Measurements from ENCODE around the gene NOVA2. TPM values are rescaled to one million over a fixed set of nuclear protein-coding genes. Genes with fewer than 3 reads are reported as not detected.

NOVA2 gene
- total and polyA plus RNA-seq, 2 donors (not counting 3 experiments of a cell fraction or from before 2014, with no cell fraction given): 5.6 to 34.2 TPM

- dilution Hi-C loops (cut with MboI; ENCODE audit: extremely low pct_ligation_motif_present, low sequenced_read_pairs) (no loop called here), intact Hi-C loops (cut with micrococcal nuclease) (loop anchor here (1.0 to 5.0 kb wide), 3 partner anchors 89 to 133 kb away; partner anchors contain the start of gene NANOS2)
- Histone ChIP-seq H3K79me2 (ENCODE audit: control insufficient read depth, insufficient read depth, low read length) (no peaks in the 10 kb centered on the region), H3K9me1 (replicated peaks; ENCODE audit: control insufficient read depth, extremely low read depth, insufficient read depth, low read length) (no peaks in the 10 kb centered on the region), H4K20me1 (replicated peaks; ENCODE audit: control insufficient read depth, extremely low read depth, insufficient read depth, low read length) (no peaks in the 10 kb centered on the region), H3K4me2 (ENCODE audit: insufficient read depth, low read length) (peak overlapping the region; percentile 95), H3K4me3 (replicated peaks in 1 of 3; ENCODE audit: insufficient read depth in 1 of 3, low read depth in 1 of 3, low read length in 3 of 3) (peak overlapping the region in 2 of 3 experiments; percentile 47 to 69), H3K4me1 (ENCODE audit: control insufficient read depth, extremely low read depth, insufficient read depth, low read length) (peaks cover 11% of the 10 kb centered on the region), H3K36me3 (ENCODE audit: control insufficient read depth in 2 of 2, extremely low read depth in 1 of 2, insufficient read depth in 2 of 2, low read length in 2 of 2) (peaks cover 0 to 5% of the 10 kb centered on the region in 2 experiments), H2AFZ (ENCODE audit: low read depth, low read length) (peak overlapping the region; percentile 93), H3K27ac (ENCODE audit: insufficient read depth, low read depth, low read length) (no peak overlapping the region), H3K27me3 (ENCODE audit: control insufficient read depth in 2 of 2, insufficient read depth in 2 of 2, low read length in 2 of 2) (peaks cover 4 to 8% of the 10 kb centered on the region in 2 experiments), H3K9me3 (replicated peaks; ENCODE audit: control insufficient read depth, insufficient read depth, low read length) (no peaks in the 10 kb centered on the region), H3K9ac (replicated peaks; ENCODE audit: extremely low read depth, insufficient read depth, low read length) (no peak overlapping the region)
- DNase-seq (ENCODE audit: low read depth, low spot score): no peak
- BruUV-seq (replicated peaks): no TSS peak
- ChIA-PET CTCF (interaction anchor here (0.8 to 3.0 kb wide), 15 partner anchors 7 to 153 kb away, joined by 3 to 52 read pairs (median 4); partner anchors contain the start of genes NOVA2, PGLYRP1 and SYMPK), POLR2A (interaction anchor here (0.9 kb wide), 1 partner anchor 21 kb away, joined by 3 read pairs; the partner anchor contains the start of gene CCDC61)
- no peak for FAIRE-seq
- no peak for TF ChIP-seq FOS (IDR thresholded peaks at IDR 0.05; ENCODE audit: borderline replicate concordance, insufficient read depth, low read length)
- peak; percentile 96 for TF ChIP-seq EZH2 (IDR thresholded peaks at IDR 0.05; ENCODE audit: borderline replicate concordance, low read depth, low read length, severe bottlenecking)
These were observed 42.2 kb upstream of the NOVA2 start for GRCh38 chr19:46015687-46016425.

- peaks cover 0 to 7% of the 10 kb centered on the region in 2 experiments for H3K36me3 ChIP-seq (ENCODE audit: control insufficient read depth in 2 of 2, extremely low read depth in 1 of 2, insufficient read depth in 2 of 2, low read length in 2 of 2)
- H3K9me1 ChIP-seq (replicated peaks; ENCODE audit: control insufficient read depth, extremely low read depth, insufficient read depth, low read length): no peaks in the 10 kb centered on the region
- H3K4me1 ChIP-seq (ENCODE audit: control insufficient read depth, extremely low read depth, insufficient read depth, low read length): peaks cover 11% of the 10 kb centered on the region
- H3K27me3 ChIP-seq (ENCODE audit: control insufficient read depth in 2 of 2, insufficient read depth in 2 of 2, low read length in 2 of 2): peaks cover 4 to 8% of the 10 kb centered on the region in 2 experiments
- ChIA-PET CTCF (interaction anchor here (0.8 to 3.0 kb wide), 8 partner anchors 8 to 152 kb away, joined by 3 to 52 read pairs (median 4); partner anchors contain the start of genes NOVA2, PGLYRP1 and SYMPK), POLR2A (interaction anchor here (0.9 kb wide), 1 partner anchor 20 kb away, joined by 3 read pairs; the partner anchor contains the start of gene CCDC61)
- intact Hi-C loops (cut with micrococcal nuclease): loop anchor here (1.0 to 5.0 kb wide), 2 partner anchors 88 to 132 kb away; no protein-coding TSS in a partner anchor
- no peaks in the 10 kb centered on the region for H3K79me2 ChIP-seq (ENCODE audit: control insufficient read depth, insufficient read depth, low read length)
- FAIRE-seq: peak; percentile 55
- peak overlapping the region; percentile 23 for H2AFZ ChIP-seq (ENCODE audit: low read depth, low read length)
- H3K4me2 ChIP-seq (ENCODE audit: insufficient read depth, low read length): peak overlapping the region; percentile 1
- H3K27ac ChIP-seq (ENCODE audit: insufficient read depth, low read depth, low read length): no peak overlapping the region
- peak; percentile 51 for DNase-seq (ENCODE audit: low read depth, low spot score)
- peak overlapping the region; percentile 1 for H3K9ac ChIP-seq (replicated peaks; ENCODE audit: extremely low read depth, insufficient read depth, low read length)
- H4K20me1 ChIP-seq (replicated peaks; ENCODE audit: control insufficient read depth, extremely low read depth, insufficient read depth, low read length): no peaks in the 10 kb centered on the region
- H3K9me3 ChIP-seq (replicated peaks; ENCODE audit: control insufficient read depth, insufficient read depth, low read length): no peaks in the 10 kb centered on the region
- BruUV-seq (replicated peaks): no TSS peak
- TF ChIP-seq POLR2A (IDR thresholded peaks at IDR 0.05; ENCODE audit: low read depth, low read length): no peak
- TF ChIP-seq, protein P1, sequence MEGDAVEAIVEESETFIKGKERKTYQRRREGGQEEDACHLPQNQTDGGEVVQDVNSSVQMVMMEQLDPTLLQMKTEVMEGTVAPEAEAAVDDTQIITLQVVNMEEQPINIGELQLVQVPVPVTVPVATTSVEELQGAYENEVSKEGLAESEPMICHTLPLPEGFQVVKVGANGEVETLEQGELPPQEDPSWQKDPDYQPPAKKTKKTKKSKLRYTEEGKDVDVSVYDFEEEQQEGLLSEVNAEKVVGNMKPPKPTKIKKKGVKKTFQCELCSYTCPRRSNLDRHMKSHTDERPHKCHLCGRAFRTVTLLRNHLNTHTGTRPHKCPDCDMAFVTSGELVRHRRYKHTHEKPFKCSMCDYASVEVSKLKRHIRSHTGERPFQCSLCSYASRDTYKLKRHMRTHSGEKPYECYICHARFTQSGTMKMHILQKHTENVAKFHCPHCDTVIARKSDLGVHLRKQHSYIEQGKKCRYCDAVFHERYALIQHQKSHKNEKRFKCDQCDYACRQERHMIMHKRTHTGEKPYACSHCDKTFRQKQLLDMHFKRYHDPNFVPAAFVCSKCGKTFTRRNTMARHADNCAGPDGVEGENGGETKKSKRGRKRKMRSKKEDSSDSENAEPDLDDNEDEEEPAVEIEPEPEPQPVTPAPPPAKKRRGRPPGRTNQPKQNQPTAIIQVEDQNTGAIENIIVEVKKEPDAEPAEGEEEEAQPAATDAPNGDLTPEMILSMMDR (IDR thresholded peaks at IDR 0.05; ENCODE audit: extremely low read depth in 1 of 2, insufficient read depth in 1 of 2, low read depth in 1 of 2, low read length in 2 of 2): no peak
- TF ChIP-seq MYC (IDR thresholded peaks at IDR 0.05; ENCODE audit: low read depth, low read length): no peak
- no peak for TF ChIP-seq POLR2AphosphoS5 (IDR thresholded peaks at IDR 0.05; ENCODE audit: insufficient read depth, low read depth, low read length)
- TF ChIP-seq MAX (IDR thresholded peaks at IDR 0.05; ENCODE audit: insufficient read depth, insufficient read length): no peak
- TF ChIP-seq EZH2 (IDR thresholded peaks at IDR 0.05; ENCODE audit: borderline replicate concordance, low read depth, low read length, severe bottlenecking): no peak
- no peak for TF ChIP-seq GATA2 (IDR thresholded peaks at IDR 0.05; ENCODE audit: insufficient read depth, insufficient read length, low read depth, low read length)
- TF ChIP-seq FOS (IDR thresholded peaks at IDR 0.05; ENCODE audit: borderline replicate concordance, insufficient read depth, low read length): no peak
- no peak for TF ChIP-seq JUN (IDR thresholded peaks at IDR 0.05; ENCODE audit: borderline replicate concordance, insufficient read depth, insufficient read length, low read depth)
- dilution Hi-C loops (cut with MboI; ENCODE audit: extremely low pct_ligation_motif_present, low sequenced_read_pairs): no loop called here
- H3K4me3 ChIP-seq (replicated peaks in 1 of 3; ENCODE audit: insufficient read depth in 1 of 3, low read depth in 1 of 3, low read length in 3 of 3): peak overlapping the region in 1 of 3 experiments; percentile 22
These were observed 41.4 kb upstream of the NOVA2 start for GRCh38 chr19:46014941-46015686.
